MM.1S (cell line): Measurements from ENCODE around the gene CBARP.

Source experiments
- EZH2 ChIP-seq: fragments of 300-600 bp; sonication (generic); optimal IDR thresholded peaks from 2 replicates; pipeline ENCODE3; 2017; ENCODE audit warnings: low read depth, mild to moderate bottlenecking, antibody characterized with exemption, low read length, mixed read lengths
- TF ChIP-seq, protein P1 (sequence below): fragments of 300-600 bp; sonication (generic); IDR thresholded peaks from 2 replicates; pipeline ENCODE4 v1.5.1; 2016; ENCODE audit warnings: antibody characterized with exemption, low read length, mixed read lengths

DNA sequence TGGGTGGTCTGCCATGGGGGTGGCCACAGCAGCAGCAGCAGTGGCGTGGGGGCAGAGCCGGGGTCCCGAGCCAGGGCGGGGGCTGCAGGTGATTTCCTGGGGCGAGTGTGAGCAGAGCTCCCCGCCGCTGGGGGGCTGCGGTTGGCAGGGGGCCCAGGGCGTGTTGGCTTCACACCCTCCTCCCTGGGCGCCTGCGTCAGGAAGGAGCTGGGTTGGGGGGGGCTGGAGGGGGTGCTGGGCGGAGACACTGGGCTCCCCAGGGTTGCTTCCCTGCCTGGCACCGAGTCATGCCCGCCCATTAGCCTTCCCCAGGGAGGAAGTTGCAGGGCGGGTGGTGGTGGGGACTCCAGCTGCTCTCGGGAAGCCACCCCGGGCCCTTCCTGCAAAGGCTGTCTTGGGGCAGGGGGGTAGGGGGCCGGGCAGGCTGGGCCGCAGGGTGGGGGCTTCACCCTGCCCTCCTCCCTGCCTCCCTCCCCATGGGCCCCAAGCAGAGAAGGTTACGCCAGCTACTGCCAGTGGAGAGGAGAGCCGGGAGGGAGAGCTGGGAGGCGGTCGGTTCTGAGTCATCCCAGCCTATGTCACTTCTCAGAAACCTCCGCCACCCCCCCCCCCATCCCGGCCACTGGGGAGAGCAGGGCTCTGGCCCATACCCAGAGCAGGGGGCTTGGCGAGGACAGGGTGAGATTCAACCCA, 15.2 kb upstream of the CBARP start:
- no peak for TF ChIP-seq EZH2
- TF ChIP-seq, protein P1, sequence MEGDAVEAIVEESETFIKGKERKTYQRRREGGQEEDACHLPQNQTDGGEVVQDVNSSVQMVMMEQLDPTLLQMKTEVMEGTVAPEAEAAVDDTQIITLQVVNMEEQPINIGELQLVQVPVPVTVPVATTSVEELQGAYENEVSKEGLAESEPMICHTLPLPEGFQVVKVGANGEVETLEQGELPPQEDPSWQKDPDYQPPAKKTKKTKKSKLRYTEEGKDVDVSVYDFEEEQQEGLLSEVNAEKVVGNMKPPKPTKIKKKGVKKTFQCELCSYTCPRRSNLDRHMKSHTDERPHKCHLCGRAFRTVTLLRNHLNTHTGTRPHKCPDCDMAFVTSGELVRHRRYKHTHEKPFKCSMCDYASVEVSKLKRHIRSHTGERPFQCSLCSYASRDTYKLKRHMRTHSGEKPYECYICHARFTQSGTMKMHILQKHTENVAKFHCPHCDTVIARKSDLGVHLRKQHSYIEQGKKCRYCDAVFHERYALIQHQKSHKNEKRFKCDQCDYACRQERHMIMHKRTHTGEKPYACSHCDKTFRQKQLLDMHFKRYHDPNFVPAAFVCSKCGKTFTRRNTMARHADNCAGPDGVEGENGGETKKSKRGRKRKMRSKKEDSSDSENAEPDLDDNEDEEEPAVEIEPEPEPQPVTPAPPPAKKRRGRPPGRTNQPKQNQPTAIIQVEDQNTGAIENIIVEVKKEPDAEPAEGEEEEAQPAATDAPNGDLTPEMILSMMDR, result no peak
